ENCODE measurements around the gene CLCN1.

DNA sequence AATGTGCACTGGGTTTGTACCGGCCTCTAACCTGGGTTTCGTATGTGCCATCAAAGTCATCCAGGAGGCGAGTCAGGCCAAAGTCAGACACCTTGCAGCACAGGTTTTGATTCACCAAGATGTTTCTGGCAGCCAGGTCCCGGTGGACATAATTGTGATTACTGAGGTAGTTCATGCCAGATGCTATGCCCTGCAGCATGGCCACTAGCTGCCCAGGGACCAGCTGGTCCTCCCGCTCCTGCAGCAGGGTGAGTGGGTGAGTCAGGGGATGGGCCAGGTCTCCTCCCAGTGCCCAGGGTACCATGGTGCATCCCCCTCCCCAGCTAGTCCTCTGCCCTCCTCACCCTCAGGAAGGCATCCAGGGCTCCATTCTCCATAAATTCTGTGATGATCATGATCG, 78.9 kb downstream of the CLCN1 start:
- TF ChIP-seq, protein P1, sequence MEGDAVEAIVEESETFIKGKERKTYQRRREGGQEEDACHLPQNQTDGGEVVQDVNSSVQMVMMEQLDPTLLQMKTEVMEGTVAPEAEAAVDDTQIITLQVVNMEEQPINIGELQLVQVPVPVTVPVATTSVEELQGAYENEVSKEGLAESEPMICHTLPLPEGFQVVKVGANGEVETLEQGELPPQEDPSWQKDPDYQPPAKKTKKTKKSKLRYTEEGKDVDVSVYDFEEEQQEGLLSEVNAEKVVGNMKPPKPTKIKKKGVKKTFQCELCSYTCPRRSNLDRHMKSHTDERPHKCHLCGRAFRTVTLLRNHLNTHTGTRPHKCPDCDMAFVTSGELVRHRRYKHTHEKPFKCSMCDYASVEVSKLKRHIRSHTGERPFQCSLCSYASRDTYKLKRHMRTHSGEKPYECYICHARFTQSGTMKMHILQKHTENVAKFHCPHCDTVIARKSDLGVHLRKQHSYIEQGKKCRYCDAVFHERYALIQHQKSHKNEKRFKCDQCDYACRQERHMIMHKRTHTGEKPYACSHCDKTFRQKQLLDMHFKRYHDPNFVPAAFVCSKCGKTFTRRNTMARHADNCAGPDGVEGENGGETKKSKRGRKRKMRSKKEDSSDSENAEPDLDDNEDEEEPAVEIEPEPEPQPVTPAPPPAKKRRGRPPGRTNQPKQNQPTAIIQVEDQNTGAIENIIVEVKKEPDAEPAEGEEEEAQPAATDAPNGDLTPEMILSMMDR (IDR thresholded peaks at IDR 0.05; ENCODE audit: low read length): no peak
- no peak for TF ChIP-seq EZH2 (IDR thresholded peaks at IDR 0.05; ENCODE audit: borderline replicate concordance, low read length)
